Muscle of arm (tissue), 12 donors: ENCODE data around the gene CSGALNACT2. TPM values are rescaled to one million over a fixed set of nuclear protein-coding genes. Genes with fewer than 3 reads are reported as not detected.

Source experiments
- DNase-seq: peaks from one replicate; pipeline ENCODE4 v3.0.0-alpha.2; 2013
- polyA plus RNA-seq, 12 donors: library from polyadenylated mRNA; unstranded; fragments of 120-200 nt; gene quantifications; one replicate each; pipeline ENCODE4 v1.2.1, GENCODE V29; 2013; ENCODE audit not compliant: insufficient read length in 12 of 12

CSGALNACT2 gene
- polyA plus RNA-seq, 12 donors: 21.1 to 41.0 (median 32.1) TPM; not detected in 1

DNA sequence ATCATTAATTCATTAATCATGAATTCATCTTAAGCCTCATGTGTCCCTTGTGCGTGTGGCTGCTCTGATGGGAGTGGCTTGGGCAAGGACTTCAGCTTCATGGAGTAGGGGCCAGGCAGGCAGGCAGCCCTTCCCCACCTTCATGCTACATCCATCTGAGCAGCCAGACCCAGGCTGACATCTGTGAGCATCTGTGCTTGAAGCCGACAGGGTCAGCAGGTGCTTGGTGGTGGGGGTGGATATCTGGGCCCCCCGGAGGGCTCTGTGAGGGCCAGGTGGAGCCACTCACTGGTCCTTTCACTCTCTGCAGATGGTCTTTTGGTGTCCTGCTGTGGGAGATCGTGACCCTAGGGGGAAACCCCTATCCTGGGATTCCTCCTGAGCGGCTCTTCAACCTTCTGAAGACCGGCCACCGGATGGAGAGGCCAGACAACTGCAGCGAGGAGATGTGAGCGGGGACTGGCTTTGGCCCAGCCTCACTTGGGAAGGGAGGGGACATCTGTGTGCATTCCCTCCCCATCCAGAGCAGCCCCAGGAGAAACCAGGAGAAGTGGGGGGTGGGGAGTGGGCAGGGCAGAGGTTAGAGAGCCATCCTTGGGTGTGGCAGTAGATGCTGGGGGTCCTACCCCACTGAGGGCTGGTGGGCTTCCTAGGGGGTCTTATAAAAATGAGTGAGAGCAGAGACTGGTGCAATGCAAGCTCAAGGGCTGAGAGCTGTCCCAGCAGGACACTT is 14.7 kb upstream of the CSGALNACT2 start:
- DNase-seq: no peak

DNA sequence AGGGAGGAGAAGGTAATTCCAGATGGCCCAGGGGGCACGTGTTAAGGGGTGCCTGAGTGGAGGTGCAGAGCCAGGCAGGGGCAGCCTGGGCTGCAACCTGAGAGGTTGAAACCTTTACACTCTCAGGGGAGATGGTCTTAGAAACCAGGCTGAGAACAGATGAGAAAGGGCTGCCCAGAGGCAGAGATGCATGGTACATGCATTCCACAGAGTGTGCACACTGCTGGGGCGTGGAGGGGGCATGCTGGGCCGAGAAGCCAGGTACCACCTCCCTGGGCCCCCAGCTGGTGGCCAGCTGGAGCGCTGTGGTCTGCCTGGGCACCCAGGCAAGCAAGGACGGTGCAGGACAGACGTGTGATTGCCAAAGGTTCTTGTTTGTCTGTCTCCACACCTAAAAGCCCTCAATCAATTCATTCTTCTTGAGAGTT is 14.1 kb upstream of the CSGALNACT2 start:
- DNase-seq: no peak

DNA sequence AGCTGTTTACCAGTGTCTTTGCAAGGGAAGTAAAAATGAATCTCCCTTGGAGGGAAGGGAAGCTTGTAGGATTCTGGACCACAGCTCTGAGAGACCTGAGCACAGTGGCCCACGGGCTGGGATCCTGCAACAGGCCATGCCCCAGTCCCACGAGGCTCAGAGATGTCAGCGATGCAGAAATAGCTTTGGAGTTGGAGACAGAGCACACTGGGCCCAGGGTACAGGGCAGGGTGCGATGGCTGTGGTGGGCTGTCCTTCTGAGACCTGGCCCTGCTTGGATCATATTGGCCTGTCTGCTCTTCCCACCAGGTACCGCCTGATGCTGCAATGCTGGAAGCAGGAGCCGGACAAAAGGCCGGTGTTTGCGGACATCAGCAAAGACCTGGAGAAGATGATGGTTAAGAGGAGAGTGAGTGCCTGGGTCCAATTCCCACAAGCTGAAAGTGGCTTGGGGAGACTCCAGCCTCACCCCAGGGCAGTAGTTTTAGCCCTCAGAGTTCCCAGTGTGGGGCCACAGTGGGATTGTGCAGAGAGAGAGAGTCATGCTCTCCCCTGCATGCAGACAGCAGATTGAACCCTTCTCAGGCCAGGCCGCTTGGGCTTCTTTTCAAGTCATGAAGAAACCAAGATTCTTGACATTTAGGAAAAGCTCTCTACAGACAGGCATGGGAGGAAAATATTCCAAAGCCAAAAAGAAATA is 13.5 kb upstream of the CSGALNACT2 start:
- DNase-seq: no peak

DNA sequence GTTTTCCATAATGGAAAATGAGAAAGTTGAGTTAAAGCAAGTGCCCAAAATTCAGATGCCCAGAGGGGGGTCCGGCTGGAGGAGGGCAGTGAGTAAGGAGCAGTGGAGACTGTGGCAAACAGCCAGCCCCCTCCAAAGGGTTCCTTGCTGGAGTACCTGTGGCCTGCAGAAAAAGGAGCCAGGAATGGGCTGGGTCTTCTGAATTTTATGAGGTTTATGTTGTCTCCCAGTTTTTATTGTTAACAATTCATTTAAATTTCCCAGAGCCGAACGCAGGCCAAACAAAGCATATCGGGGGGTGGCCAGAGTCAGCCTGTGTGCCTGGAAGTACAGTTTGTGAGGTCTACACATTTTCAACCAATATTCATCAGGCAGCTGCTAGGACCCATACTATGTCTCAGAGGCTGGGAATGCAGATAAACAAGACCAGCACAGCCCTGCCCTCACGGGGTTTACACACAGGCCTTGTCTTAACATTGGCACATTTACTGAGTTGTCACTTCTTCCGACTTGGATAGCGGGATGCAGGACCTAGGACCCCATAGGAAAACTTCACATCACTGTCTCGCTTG is 12.9 kb upstream of the CSGALNACT2 start:
- DNase-seq: no peak

DNA sequence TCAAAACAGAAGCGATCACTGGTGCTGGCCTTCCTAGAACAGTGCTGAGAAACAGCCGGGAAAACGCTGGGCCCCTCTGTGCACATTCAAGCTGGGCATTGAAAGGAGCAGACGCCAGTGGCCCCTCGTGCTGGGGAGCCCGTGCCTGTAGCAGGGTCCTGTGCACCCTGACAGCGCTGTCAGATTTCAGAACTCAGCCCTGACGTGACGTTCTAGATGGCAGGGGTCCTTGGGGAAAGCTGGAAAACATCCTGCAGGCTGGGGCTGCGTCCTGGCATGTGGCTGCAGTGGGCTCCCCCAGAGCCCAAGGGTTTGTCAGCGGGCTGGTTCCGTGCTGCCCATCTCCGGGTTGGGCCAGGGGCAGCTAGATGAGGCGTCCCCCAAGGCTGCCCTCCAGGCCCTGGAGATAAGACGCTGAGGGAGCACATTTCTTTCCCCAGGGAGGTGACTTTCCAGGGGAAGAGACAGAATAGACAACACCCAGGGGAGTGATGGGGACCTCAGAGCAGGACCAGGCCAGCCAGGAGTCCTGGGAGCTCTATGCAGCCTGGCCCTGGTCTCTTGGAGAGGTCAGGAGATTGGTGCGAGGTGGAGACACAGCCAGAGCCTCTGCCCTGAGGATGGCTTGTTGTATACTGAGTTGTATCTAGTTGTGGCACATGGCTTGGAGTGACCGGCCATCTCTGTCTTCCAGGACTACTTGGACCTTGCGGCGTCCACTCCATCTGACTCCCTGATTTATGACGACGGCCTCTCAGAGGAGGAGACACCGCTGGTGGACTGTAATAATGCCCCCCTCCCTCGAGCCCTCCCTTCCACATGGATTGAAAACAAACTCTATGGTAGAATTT is 12.1 kb upstream of the CSGALNACT2 start:
- no peak for DNase-seq

DNA sequence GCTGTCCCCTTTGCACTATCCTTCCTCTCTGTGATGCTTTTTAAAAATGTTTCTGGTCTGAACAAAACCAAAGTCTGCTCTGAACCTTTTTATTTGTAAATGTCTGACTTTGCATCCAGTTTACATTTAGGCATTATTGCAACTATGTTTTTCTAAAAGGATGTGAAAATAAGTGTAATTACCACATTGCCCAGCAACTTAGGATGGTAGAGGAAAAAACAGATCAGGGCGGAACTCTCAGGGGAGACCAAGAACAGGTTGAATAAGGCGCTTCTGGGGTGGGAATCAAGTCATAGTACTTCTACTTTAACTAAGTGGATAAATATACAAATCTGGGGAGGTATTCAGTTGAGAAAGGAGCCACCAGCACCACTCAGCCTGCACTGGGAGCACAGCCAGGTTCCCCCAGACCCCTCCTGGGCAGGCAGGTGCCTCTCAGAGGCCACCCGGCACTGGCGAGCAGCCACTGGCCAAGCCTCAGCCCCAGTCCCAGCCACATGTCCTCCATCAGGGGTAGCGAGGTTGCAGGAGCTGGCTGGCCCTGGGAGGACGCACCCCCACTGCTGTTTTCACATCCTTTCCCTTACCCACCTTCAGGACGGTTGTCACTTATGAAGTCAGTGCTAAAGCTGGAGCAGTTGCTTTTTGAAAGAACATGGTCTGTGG is 11.4 kb upstream of the CSGALNACT2 start:
- DNase-seq: no peak

DNA sequence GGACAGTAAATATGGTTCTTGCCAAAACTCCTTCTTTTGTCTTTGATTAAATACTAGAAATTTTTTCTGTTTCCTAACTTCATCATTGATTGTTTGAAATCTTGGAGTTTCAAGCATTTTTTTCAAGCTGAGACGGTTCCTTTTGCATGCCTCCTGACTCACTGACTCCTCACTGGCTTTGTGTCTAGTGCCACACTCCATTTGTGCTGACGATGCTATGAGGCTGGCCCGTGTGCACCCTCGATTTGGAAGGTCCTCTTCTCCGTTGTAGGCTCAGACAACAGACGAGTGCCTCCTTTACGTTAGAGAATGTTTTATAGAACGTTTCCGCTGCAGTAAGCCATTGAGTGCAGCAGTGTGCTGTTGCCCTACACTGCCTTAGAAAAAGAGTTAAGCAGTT is 10.8 kb upstream of the CSGALNACT2 start:
- no peak for DNase-seq

DNA sequence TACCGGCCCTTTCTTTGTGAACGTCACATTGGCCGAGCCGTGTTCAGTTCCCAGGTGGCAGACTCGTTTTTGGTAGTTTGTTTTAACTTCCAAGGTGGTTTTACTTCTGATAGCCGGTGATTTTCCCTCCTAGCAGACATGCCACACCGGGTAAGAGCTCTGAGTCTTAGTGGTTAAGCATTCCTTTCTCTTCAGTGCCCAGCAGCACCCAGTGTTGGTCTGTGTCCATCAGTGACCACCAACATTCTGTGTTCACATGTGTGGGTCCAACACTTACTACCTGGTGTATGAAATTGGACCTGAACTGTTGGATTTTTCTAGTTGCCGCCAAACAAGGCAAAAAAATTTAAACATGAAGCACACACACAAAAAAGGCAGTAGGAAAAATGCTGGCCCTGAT is 9.9 kb upstream of the CSGALNACT2 start:
- no peak for DNase-seq

DNA sequence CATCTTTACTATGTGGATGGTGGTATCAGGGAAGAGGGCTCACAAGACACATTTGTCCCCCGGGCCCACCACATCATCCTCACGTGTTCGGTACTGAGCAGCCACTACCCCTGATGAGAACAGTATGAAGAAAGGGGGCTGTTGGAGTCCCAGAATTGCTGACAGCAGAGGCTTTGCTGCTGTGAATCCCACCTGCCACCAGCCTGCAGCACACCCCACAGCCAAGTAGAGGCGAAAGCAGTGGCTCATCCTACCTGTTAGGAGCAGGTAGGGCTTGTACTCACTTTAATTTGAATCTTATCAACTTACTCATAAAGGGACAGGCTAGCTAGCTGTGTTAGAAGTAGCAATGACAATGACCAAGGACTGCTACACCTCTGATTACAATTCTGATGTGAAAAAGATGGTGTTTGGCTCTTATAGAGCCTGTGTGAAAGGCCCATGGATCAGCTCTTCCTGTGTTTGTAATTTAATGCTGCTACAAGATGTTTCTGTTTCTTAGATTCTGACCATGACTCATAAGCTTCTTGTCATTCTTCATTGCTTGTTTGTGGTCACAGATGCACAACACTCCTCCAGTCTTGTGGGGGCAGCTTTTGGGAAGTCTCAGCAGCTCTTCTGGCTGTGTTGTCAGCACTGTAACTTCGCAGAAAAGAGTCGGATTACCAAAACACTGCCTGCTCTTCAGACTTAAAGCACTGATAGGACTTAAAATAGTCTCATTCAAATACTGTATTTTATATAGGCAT is 9.1 kb upstream of the CSGALNACT2 start:
- DNase-seq: no peak

DNA sequence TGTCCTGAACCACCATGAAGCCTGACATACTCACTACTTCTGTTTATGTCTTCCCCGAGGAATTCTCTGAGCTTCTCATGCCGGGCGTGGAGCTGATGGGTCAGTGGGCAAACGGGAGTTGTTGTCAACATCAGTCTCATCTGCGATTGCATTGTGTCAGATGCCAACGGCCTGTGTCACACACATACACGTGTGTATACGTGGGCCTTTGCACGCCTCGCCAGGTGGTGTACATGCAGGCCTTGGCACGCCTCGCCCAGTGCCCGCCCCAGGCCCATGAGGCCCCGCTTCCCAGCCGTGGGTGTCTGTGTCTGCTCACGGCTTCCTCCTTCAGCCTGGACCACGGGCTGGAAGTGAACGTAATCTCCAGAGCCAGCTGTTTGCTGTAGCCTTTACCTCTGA is 7.5 kb upstream of the CSGALNACT2 start:
- DNase-seq: no peak

DNA sequence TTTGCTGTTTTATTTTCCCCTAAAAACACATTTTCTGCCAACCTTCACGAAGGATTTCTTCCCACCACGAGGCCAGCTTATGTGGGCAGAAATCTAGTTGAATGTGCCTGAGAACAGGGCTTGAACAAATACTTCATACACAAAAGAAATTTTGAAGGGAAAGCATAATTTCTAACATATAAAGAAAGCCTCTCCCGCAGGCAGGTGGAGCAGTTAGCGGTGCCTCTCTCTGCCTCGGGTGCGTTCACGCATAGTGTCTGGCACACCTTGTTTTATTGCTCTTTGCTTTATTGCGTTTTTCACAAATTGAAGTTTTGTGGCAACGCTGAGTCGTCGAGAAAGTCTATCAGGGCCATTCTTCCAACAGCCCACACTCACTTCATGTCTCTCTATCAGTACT is 7.0 kb upstream of the CSGALNACT2 start:
- DNase-seq: no peak

DNA sequence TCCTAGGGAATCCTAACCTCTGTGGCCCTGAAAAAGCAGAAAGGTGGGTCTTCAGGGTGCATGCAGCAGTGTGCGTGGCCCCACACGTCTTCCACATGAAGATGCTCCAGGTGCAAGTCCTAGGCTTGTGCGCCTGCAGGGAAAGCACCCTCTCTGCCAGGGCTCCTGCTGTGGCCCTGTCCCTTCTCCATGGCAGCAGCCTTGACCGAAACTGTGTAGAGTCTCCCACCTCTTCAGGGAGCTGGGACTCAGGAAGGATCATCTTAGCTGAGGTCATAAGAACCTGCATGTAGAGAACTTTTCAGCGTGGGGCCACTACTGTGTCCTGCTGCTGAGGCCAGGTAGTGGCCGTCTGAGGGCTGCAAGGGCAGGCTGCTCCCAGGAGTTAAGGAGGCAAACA is 6.3 kb upstream of the CSGALNACT2 start:
- no peak for DNase-seq

DNA sequence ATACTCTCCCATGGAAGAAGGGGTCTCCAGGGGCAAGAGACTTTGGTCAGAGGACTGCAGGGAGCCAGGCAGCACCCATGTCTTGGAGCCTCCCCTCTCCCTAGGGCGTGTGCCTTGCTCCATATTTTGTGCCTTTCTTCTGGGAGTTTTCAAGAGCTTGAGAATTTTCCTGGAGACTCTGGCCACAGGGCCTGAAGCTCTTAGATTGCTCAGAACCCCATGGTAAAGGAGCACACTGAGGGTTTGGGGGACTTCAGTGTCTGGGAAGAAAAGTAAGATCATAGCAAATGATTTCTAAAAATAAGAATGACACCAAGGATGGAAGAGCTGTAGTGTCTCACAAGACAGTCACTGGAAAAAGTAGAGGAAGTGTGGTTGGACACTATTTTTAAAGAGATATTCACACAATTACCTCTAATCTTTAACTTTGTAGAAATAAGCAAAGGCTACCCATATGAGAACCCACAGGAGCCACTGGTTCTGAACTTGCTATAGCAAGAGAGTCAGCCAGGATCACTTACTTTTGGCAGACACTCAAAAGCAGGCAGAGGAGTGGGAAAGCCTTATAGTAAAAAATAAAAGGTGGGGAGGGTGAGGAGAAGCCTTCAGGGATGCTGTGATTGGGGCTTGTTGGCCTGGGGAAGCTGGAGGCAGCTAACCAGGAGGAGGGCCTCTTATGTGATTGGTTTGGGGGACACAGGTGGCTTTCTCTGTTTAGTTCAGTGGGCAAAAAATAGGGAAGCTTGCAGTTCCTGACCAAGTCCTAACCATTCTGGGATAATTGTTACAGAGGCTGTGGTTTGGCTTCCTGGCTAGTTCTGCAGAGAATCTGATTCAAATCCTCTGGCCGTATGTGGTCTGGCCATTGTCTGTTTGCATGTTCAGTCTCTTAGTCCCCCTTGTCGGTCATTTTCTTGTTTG is 5.1 kb upstream of the CSGALNACT2 start:
- DNase-seq: no peak

DNA sequence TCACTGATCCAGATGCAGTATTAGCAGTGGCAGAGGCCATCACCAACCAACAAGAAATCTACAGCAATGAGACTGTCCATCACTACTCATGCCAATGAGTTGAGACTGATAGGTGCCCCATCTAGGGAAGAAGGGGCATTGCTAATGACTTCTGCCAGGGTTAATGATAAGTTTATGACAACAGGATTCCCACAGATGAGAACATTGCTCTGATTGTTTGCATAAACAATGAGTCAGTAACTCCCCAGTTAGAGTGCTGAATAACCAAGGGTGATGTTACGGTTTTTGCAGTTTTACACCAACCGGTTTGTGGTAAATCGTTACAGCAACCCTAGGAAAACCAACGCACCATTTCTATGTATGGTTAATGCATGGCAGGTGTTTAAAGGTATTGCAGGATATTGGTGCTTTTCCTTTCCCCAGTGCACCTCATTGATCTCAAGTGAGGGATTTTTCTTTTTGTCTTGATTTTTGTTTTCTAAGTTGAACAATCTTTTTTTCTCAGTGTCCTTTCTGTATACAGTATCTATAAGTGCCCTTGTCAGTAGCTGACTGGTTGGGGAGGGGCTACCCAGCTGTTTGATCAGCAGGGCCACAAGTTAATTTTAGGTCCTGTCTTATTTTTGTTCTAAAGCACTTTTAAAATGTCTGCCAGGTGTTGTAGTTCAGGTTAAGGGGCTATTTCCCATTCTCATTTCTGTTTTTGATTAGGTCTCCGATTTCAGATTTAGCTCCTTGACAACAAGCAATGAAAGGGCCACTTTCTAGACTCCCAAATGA is 3.9 kb upstream of the CSGALNACT2 start:
- no peak for DNase-seq

DNA sequence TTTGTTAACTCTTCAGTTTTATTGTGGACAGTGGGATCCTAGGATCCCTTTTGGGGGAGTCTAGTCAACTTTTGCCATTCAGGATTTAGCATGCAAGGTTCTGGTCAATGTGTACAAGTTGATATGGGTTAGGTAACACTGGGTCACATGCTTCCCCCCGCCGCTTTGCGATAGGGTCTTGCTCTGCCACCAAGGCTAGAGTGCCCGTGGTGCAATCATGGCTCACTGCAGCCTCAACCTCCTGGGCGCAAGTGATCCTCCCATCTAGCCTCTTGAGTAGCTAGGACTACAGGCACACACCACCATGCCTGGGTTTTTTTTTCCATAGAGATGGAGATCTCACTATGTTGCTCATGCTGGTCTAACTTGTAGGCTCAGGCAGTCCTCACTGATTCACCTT is 3.2 kb upstream of the CSGALNACT2 start:
- no peak for DNase-seq

DNA sequence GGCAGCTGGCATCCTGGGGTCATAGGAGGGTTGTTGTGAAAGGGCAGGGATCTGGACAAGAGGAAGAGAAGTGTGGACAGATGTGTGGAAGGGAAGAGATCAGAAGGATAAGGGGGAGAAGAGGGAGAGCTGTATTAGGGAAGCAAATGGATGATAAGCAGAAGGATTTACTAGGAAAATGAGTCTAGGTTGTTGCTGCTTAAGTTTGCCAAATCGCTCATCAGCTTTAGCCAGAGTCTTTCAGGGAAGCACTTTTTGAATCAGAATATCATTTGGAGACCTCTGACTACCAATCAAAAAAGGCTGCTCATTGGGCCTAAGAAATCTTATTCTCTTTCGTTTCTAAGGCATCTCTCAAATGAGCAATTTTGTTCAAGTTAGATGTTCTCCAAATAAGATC is 2.6 kb upstream of the CSGALNACT2 start:
- no peak for DNase-seq

DNA sequence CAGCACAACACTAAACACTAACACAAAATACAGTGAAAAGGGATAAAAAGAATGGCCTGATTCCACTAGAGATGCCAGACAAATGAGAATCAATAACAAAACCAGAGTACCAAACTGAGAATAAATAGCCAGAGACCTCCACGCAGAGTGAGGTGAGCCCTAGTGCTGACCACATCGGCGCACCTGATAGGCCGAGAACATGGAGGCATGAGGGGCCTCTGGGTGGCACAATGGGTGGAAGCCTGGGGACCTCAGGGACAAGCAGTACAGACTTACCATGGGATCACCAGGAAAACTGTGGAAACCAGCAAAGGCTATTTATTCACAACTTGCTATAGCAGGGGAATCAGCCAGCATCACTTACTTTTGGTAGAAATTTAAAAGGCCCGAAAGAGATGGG is 1.8 kb upstream of the CSGALNACT2 start:
- DNase-seq: no peak

DNA sequence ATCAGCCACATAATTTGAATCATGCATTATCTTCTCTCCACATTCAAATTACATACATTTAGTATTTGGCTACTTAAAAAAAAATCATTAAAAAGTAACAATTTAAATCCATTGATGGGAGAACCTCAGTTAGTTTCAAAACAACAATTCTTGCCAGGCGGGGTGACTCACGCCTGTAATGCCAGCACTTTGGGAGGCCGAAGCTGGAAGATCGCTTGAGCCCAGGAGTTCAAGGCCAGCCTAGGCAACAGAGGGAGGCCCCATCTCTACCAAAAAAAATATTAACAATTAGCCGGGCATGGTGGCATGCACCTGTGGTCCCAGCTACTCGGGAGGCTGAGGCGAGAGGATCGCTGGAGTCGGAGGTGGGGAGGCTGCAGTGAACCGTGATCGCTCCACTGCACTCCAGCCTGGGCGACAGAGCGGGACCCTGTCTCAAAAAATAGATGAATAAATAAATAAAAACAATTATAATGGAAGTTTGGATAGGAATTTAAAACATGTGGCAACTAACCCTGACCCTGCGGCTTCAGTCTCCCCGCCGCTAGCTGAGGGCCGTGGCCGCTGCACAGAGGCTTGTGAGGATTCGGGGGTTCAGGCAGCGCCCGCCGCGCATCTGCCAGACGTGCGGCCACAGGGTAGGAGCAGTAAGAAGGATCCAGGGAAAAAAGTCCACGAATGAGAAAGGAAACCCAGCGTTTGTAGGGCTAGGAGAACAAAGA is 1.1 kb upstream of the CSGALNACT2 start:
- no peak for DNase-seq

DNA sequence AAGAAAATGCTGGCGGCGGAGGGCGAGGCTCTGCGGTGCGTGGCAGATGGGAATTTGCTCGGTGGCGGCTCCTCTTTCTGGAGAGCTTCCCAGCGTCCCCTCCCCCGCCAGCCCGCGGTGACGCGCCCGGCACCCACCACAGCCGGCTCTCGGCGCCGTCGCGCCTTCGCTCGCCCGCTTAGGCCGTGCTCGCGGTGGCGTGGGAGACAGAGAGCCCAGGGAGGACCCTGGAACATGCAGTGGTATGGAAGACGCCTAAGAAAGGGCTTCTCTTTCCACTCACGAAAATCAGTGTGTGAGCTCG is 576 bp upstream of the CSGALNACT2 start:
- peak; percentile 79 for DNase-seq
